GM12875 (cell line): Measurements from ENCODE around the gene CNKSR3.

Experiments used
- H3K4me3 ChIP-seq: one replicate; pipeline ENCODE4 v1.5.1; 2011; ENCODE audit warnings: low read depth, low read length, control low read depth
- CTCF ChIP-seq: IDR thresholded peaks from 2 replicates; pipeline ENCODE4 v1.5.1; 2011; ENCODE audit warnings: low read depth, mild to moderate bottlenecking, control low read depth, inconsistent platforms, low read length, moderate library complexity, borderline replicate concordance; ENCODE audit not compliant: insufficient read depth

CNKSR3 gene

GRCh38 chr6:154378518-154378917 lies 132.0 kb downstream of the CNKSR3 start:
- no peak overlapping the region for H3K4me3 ChIP-seq
- TF ChIP-seq CTCF: no peak

GRCh38 chr6:154377726-154378125 lies 132.8 kb downstream of the CNKSR3 start:
- no peak for TF ChIP-seq CTCF
- no peak overlapping the region for H3K4me3 ChIP-seq

GRCh38 chr6:154373971-154374370 lies 136.5 kb downstream of the CNKSR3 start:
- no peak overlapping the region for H3K4me3 ChIP-seq
- no peak for TF ChIP-seq CTCF

GRCh38 chr6:154371281-154371680 lies 139.2 kb downstream of the CNKSR3 start:
- no peak overlapping the region for H3K4me3 ChIP-seq
- TF ChIP-seq CTCF: no peak

GRCh38 chr6:154370545-154370944 lies 139.9 kb downstream of the CNKSR3 start:
- H3K4me3 ChIP-seq: no peak overlapping the region
- TF ChIP-seq CTCF: peak; percentile 31; the same call in 1 of the 2 replicates

GRCh38 chr6:154367839-154368695 lies 142.4 kb downstream of the CNKSR3 start:
- no peak overlapping the region for H3K4me3 ChIP-seq
- no peak for TF ChIP-seq CTCF

- no peak overlapping the region for H3K4me3 ChIP-seq
- no peak for TF ChIP-seq CTCF
Measured at GRCh38 chr6:154367336-154367735, 143.1 kb downstream of the CNKSR3 start.
